IMR-90 (cell line): ENCODE data around the gene PKHD1.

ENCODE experiments used
- FOS ChIP-seq: fragments of 150-350 bp; IDR thresholded peaks from 2 replicates; pipeline ENCODE4 v1.6.1; 2016; ENCODE audit warnings: low read depth, low read length
- MXI1 ChIP-seq: IDR thresholded peaks from 2 replicates; pipeline ENCODE4 v1.6.1; 2012; ENCODE audit warnings: low read depth, mild to moderate bottlenecking, low read length, moderate library complexity, borderline replicate concordance
- NFE2L2 ChIP-seq: fragments of 150-350 bp; IDR thresholded peaks from 2 replicates; pipeline ENCODE4 v1.6.1; 2016; ENCODE audit warnings: low read depth, mild to moderate bottlenecking, low read length
- POLR2A ChIP-seq: IDR thresholded peaks from 2 replicates; pipeline ENCODE4 v1.6.1; 2012; ENCODE audit warnings: mild to moderate bottlenecking, low read depth, low read length
- RAD21 ChIP-seq: IDR thresholded peaks from 2 replicates; pipeline ENCODE4 v1.6.1; 2012; ENCODE audit warnings: low read length, improper control_type of control experiment
- TF ChIP-seq, protein P1 (sequence below): conservative IDR thresholded peaks from 2 replicates; pipeline ENCODE4 v1.5.1; 2012; ENCODE audit warnings: mild to moderate bottlenecking, low read depth, low read length, improper control_type of control experiment

DNA sequence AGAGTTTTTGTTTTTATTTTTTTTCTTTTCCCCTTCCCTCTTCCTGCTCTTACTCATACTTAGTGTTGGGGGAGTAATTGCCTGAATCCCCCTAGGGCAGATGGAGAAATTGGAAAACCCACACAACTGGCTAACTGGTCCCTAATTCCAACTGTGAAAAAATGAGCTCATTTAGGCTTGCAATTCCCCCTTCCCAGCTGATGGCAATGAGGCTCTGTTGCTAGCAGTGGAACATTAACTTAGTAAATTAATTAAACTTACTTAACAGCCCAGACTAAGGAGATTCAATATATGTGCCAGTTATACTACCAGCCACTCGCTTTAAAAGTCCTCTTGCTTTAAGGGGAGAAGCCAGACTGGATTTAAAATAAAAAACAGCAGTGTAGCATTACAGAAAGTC is 76.6 kb downstream of the PKHD1 start:
- TF ChIP-seq, protein P1, sequence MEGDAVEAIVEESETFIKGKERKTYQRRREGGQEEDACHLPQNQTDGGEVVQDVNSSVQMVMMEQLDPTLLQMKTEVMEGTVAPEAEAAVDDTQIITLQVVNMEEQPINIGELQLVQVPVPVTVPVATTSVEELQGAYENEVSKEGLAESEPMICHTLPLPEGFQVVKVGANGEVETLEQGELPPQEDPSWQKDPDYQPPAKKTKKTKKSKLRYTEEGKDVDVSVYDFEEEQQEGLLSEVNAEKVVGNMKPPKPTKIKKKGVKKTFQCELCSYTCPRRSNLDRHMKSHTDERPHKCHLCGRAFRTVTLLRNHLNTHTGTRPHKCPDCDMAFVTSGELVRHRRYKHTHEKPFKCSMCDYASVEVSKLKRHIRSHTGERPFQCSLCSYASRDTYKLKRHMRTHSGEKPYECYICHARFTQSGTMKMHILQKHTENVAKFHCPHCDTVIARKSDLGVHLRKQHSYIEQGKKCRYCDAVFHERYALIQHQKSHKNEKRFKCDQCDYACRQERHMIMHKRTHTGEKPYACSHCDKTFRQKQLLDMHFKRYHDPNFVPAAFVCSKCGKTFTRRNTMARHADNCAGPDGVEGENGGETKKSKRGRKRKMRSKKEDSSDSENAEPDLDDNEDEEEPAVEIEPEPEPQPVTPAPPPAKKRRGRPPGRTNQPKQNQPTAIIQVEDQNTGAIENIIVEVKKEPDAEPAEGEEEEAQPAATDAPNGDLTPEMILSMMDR, result no peak
- TF ChIP-seq MXI1, result no peak
- no peak for TF ChIP-seq FOS
- no peak for TF ChIP-seq POLR2A
- no peak for TF ChIP-seq RAD21
- TF ChIP-seq NFE2L2, result no peak
